Gastroesophageal sphincter (tissue), 3 donors: ENCODE data around the gene CX3CL1.

Experiments used
- POLR2A ChIP-seq, 2 donors: fragments of 450-650 bp; IDR thresholded peaks; one replicate each; pipeline ENCODE4 v1.6.1; 2017; ENCODE audit warnings: antibody characterized with exemption in 2 of 2, mild to moderate bottlenecking in 2 of 2, moderate library complexity in 1 of 2
- TF ChIP-seq, protein P1 (sequence below), 4 experiments: fragments of 200-600 bp in 2 of 4; fragments of 450-650 bp in 2 of 4; sonication (generic) in 1 of 4; IDR thresholded peaks; one replicate each; pipeline ENCODE4 v1.5.1; 2017 to 2019; ENCODE audit warnings: antibody characterized with exemption in 4 of 4, mild to moderate bottlenecking in 2 of 4, moderate library complexity in 2 of 4

DNA sequence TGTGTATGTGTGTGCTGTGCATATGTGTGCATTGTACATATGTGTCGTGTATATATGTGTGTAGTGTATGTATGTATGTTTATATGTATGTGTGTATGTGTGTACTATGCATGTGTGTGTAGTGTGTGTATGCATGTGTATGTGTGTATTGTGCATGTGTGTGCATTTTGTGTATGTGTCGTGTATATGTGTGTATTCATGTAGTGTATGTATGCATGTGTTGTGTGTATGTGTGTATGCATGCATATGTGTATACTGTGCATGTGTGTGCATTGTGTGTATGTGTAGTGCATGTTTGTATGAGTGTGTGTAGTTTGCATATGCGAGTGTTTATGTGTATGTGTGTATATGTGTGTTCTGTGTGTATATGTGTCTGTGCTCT is 16.8 kb downstream of the CX3CL1 start:
- TF ChIP-seq, protein P1, sequence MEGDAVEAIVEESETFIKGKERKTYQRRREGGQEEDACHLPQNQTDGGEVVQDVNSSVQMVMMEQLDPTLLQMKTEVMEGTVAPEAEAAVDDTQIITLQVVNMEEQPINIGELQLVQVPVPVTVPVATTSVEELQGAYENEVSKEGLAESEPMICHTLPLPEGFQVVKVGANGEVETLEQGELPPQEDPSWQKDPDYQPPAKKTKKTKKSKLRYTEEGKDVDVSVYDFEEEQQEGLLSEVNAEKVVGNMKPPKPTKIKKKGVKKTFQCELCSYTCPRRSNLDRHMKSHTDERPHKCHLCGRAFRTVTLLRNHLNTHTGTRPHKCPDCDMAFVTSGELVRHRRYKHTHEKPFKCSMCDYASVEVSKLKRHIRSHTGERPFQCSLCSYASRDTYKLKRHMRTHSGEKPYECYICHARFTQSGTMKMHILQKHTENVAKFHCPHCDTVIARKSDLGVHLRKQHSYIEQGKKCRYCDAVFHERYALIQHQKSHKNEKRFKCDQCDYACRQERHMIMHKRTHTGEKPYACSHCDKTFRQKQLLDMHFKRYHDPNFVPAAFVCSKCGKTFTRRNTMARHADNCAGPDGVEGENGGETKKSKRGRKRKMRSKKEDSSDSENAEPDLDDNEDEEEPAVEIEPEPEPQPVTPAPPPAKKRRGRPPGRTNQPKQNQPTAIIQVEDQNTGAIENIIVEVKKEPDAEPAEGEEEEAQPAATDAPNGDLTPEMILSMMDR (IDR thresholded peaks at IDR 0.05), result no peak
- no peak for TF ChIP-seq POLR2A (IDR thresholded peaks at IDR 0.05)
